ENCODE data around the gene PXMP2. TPM values are rescaled to one million over a fixed set of nuclear protein-coding genes. Genes with fewer than 3 reads are reported as not detected.
"Not testable (repeated sequence)": the region's sequence is repeated elsewhere in the genome, so short reads cannot be mapped to it uniquely, and the experiment has no call there.

Gene PXMP2
- total RNA-seq, 4 donors from 2014 or later: 8.5 to 87.9 (median 29.4) TPM

- Histone ChIP-seq H3K27me3 (no peaks in the 10 kb centered on the region), H3K4me3 (peak overlapping the region; percentile 47 to 66), H3K9me3 (no peaks in the 10 kb centered on the region), H3K36me3 (no peaks in the 10 kb centered on the region), H3K4me1 (peaks cover 0 to 12% of the 10 kb centered on the region in 2 donors), H3K27ac (peak overlapping the region; percentile 20 to 68)
- TF ChIP-seq CTCF (IDR thresholded peaks at IDR 0.05) (no peak), POLR2A (IDR thresholded peaks at IDR 0.05) (no peak)
- DNase-seq: no peak
- intact Hi-C loops (cut with DNase I; ENCODE audit: low total_unique reads): no loop called here
These were observed 569 bp upstream of the PXMP2 start for GRCh38 chr12:132686825-132687210.

- intact Hi-C loops (cut with DNase I; ENCODE audit: low total_unique reads): no loop called here
- H3K27ac ChIP-seq: no peak overlapping the region
- H3K27me3 ChIP-seq: no peaks in the 10 kb centered on the region
- no peak for DNase-seq
- peaks cover 0 to 12% of the 10 kb centered on the region in 2 donors for H3K4me1 ChIP-seq
- H3K9me3 ChIP-seq: no peaks in the 10 kb centered on the region
- H3K36me3 ChIP-seq: no peaks in the 10 kb centered on the region
- H3K4me3 ChIP-seq: no peak overlapping the region
- TF ChIP-seq POLR2A (IDR thresholded peaks at IDR 0.05): no peak
- no peak for TF ChIP-seq CTCF (IDR thresholded peaks at IDR 0.05)
These were observed 1.8 kb downstream of the PXMP2 start for GRCh38 chr12:132689227-132689626.

- Histone ChIP-seq H3K27ac (no peak overlapping the region), H3K27me3 (no peaks in the 10 kb centered on the region), H3K9me3 (no peaks in the 10 kb centered on the region), H3K36me3 (no peaks in the 10 kb centered on the region), H3K4me3 (no peak overlapping the region), H3K4me1 (peaks cover 0 to 12% of the 10 kb centered on the region in 2 donors)
- intact Hi-C loops (cut with DNase I; ENCODE audit: low total_unique reads): no loop called here
- no peak for DNase-seq
- TF ChIP-seq POLR2A (IDR thresholded peaks at IDR 0.05): no peak
- no peak for TF ChIP-seq CTCF (IDR thresholded peaks at IDR 0.05)
These were observed 2.7 kb downstream of the PXMP2 start for GRCh38 chr12:132690112-132690511.

GRCh38 chr12:132692030-132692429 is 4.6 kb downstream of the PXMP2 start:
- H3K4me3 ChIP-seq; DNase-seq; H3K27me3 ChIP-seq; intact Hi-C loops (cut with DNase I; ENCODE audit: low total_unique reads); H3K36me3 ChIP-seq; H3K27ac ChIP-seq; H3K4me1 ChIP-seq; H3K9me3 ChIP-seq: not testable (repeated sequence)

- H3K4me1 ChIP-seq; intact Hi-C loops (cut with DNase I; ENCODE audit: low total_unique reads); H3K36me3 ChIP-seq; H3K27ac ChIP-seq; DNase-seq; H3K9me3 ChIP-seq; H3K27me3 ChIP-seq; H3K4me3 ChIP-seq: not testable (repeated sequence)
These were observed 7.5 kb downstream of the PXMP2 start for GRCh38 chr12:132694888-132695287.

GRCh38 chr12:132695431-132695830 is 8.0 kb downstream of the PXMP2 start:
- no peaks in the 10 kb centered on the region for H3K9me3 ChIP-seq
- H3K27me3 ChIP-seq: no peaks in the 10 kb centered on the region
- H3K4me1 ChIP-seq: no peaks in the 10 kb centered on the region
- no peak overlapping the region for H3K4me3 ChIP-seq
- no peaks in the 10 kb centered on the region for H3K36me3 ChIP-seq
- DNase-seq: no peak
- no peak for TF ChIP-seq POLR2A (IDR thresholded peaks at IDR 0.05)
- intact Hi-C loops (cut with DNase I; ENCODE audit: low total_unique reads): no loop called here
- no peak overlapping the region for H3K27ac ChIP-seq

GRCh38 chr12:132698341-132698740 is 11.0 kb downstream of the PXMP2 start:
- DNase-seq: no peak
- Histone ChIP-seq H3K27me3 (no peaks in the 10 kb centered on the region), H3K4me3 (no peak overlapping the region), H3K36me3 (no peaks in the 10 kb centered on the region), H3K27ac (no peak overlapping the region), H3K9me3 (no peaks in the 10 kb centered on the region), H3K4me1 (no peaks in the 10 kb centered on the region)
- intact Hi-C loops (cut with DNase I; ENCODE audit: low total_unique reads): no loop called here
- TF ChIP-seq CTCF (IDR thresholded peaks at IDR 0.05) (no peak), POLR2A (IDR thresholded peaks at IDR 0.05) (no peak)

Data from uterus (tissue), 4 donors.